Measurements from ENCODE around the gene SETD1A. TPM values are rescaled to one million over a fixed set of nuclear protein-coding genes. Genes with fewer than 3 reads are reported as not detected.

The SETD1A gene
- polyA plus RNA-seq, 1 donor = 11.9 TPM

DNA sequence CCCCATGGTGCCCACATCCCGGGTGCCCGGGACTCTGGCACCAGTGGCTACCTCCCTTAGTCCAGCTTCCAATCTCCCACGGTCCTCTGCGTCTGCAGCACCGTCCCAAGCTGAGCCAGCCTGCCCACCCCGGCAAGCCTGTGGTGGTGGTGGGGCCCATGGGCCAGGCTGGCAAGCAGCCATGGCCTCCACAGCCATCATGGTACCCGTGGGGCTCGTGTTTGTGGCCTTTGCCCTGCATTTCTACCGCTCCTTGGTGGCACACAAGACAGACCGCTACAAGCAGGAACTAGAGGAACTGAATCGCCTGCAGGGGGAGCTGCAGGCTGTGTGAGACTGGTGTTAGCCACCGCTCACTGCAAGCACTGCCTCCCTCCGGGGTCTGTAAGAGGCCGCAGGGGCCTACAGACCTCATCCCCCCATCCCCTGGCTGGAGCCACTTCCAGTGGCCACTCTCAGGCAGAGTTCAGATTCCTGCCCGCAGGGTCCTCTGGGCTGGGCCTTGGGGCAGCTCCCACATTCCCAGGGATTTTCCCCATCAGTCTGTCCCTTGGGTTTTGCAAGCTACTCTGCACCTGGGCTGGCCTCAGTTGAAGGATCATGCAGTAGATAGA lies 3.9 kb upstream of the SETD1A start:
- no peak for DNase-seq (ENCODE audit: low read depth)

GRCh38 chr16:30954993-30955392 lies 2.6 kb upstream of the SETD1A start:
- DNase-seq (ENCODE audit: low read depth) = no peak

GRCh38 chr16:30956601-30957455 lies 726 bp upstream of the SETD1A start:
- DNase-seq (ENCODE audit: low read depth) = no peak

DNA sequence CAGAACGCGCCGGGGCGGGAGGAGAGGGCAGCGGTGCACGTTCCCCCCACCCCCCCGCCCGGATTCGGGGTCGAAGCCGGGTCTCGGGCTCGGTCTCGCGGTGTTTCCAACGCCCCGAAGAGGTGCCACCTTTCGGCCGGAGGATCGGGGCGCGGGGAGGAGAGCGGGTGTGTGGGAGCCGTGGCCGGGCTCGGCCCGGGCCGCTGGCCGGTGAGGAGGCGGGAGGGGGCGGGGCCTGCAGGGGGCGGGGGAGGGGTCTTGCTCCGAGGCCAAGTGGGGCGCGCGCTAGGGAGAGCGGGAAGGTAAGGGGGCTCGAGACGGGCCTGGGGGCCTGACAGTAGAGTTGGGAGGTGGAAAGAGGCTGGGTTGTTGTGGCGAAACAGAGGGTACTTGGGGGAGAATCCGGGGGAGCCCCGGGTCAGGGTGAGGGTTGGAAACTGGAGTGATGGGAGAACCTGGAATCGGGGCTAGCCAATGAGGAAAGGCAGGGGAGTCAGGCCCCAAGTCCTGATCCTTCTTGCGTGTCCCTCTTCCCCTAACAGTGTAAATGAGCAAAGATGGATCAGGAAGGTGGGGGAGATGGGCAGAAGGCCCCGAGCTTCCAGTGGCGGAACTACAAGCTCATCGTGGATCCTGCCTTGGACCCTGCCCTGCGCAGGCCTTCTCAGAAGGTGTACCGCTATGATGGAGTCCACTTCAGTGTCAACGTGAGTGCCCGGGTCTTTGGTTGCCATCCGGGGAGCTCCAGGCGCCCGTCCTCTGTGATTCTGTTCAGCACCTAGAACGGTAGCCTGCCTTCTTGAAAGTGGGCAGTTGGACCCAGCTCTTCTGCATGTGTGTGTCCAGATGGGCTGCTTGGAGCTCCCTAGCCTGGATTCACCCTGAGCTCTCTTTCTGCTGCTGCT lies 873 bp downstream of the SETD1A start:
- DNase-seq (ENCODE audit: low read depth) = no peak

DNA sequence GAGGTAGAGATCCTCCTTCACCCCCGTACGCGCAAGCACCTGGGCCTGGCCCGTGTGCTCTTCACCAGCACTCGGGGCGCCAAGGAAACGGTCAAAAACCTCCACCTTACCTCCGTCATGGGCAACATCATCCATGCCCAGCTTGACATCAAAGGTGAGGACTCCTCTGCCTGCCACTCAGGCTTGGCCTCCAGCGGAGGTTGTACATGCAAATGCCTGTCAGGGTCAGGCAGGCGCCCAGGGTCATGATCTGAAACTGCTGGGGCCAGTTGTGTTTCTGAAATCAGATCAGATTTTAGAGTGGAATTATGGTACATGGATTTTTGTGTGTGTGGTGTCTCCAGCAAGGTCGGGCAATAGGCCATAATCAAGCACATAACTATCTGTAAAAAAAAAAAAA lies 3.8 kb downstream of the SETD1A start:
- no peak for DNase-seq (ENCODE audit: low read depth)

DNA sequence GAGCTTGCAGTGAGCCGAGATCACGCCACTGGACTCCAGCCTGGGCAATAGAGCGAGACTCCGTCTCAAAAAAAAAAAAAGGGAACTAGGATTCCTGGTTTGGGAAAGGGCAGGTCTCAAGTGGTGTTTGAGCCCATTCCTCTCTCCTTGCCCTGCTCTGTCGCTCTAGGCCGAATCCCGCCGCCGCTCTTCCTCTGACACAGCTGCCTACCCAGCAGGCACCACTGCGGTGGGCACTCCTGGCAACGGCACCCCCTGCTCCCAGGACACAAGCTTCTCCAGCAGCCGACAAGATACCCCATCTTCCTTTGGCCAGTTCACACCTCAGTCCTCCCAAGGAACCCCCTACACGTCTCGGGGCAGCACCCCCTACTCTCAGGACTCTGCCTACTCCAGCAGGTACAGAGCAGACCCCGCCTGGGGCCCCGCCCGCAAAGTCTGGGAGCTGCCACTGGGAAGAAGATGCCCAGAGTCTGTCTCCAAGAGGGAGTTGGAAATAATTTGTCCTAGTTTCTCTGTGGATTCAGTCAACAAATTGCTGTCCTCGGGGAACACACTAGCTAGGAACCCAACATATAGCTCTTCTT lies 6.5 kb downstream of the SETD1A start:
- no peak for DNase-seq (ENCODE audit: low read depth)

DNA sequence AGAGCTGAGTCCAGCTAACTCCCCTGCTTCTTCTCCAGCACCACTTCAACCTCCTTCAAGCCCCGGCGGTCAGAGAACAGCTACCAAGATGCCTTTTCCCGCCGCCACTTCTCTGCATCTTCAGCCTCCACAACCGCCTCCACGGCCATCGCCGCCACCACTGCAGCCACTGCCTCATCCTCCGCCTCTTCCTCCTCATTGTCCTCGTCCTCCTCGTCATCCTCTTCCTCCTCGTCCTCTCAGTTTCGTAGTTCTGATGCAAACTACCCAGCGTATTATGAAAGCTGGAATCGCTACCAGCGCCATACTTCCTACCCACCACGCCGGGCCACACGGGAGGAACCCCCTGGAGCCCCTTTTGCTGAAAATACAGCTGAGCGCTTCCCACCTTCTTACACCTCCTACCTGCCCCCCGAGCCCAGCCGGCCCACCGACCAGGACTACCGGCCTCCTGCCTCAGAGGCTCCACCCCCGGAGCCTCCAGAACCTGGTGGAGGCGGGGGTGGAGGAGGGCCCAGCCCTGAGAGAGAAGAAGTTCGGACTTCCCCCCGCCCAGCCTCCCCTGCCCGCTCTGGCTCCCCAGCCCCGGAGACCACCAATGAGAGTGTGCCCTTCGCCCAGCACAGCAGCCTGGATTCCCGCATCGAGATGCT lies 7.1 kb downstream of the SETD1A start:
- DNase-seq (ENCODE audit: low read depth) = no peak

GRCh38 chr16:30965436-30965835 lies 7.9 kb downstream of the SETD1A start:
- no peak for DNase-seq (ENCODE audit: low read depth)

GRCh38 chr16:30966033-30966619 lies 8.6 kb downstream of the SETD1A start:
- DNase-seq (ENCODE audit: low read depth) = no peak

GRCh38 chr16:30967795-30968194 lies 10.2 kb downstream of the SETD1A start:
- no peak for DNase-seq (ENCODE audit: low read depth)

DNA sequence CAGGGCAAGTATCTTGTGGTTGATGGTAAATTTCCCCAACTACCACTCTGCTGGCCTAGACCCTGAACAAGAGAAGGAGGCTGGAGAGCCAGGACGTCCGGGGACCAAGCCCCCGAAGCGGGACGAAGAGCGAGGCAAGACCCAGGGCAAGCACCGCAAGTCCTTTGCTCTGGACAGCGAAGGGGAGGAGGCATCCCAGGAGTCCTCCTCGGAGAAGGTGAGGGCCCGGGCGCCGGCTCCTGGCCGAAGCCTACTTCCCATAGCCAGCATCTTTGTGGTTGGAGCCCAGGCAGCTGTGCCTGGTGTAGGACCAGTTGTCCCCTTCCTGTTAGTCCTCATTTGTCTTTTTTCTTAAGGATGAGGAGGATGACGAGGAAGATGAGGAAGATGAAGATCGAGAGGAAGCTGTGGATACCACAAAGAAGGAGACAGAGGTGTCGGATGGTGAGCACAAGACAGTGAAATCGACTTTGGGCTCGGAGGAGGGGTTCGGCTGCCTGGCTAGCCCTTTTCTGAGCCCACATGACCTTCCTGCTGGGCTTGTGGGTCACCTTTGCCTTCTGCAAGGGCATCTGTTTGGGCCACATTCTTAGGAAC lies 11.8 kb downstream of the SETD1A start:
- DNase-seq (ENCODE audit: low read depth) = no peak

- no peak for DNase-seq (ENCODE audit: low read depth)
Measured at GRCh38 chr16:30971298-30971697, 13.7 kb downstream of the SETD1A start.

DNA sequence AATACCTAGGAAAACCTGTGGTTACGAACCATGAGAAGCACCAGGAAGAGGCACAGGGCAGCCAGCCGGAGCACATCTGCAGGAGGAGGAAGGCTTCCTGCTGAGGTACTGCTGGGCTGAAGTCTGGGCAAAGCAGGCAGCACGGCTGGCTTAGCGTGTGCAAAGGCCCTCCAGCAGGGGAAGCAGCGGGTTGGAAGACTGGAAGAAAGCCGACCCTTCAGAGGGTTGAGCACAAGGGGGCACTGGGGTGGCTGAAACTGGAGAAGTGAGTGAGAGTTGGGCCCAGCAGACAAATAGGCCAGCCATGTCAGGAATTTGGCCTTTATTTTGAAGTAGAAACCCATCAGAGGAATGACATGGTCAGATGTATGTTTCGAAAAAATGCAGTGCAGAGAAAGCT lies 15.3 kb downstream of the SETD1A start:
- DNase-seq (ENCODE audit: low read depth) = no peak

DNA sequence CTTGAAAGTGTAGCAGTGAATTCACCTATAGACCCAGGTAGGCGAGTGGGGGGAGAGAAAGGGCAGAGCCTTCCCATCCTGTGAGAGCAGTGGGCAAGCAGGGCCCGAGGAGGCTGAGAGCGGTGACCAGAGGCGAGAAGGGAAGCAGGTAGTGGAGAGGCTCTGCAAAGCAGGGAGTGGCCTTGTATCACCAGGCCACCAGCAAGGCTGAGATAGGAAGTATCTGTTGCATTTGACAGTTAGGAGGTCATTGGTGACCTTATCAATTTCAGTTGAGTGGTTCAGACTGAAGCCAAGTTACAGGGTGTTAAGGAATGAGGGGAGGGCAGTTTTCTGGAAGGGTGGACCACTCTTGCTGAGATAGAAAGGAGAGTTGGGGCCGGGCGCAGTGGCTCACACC lies 16.8 kb downstream of the SETD1A start:
- no peak for DNase-seq (ENCODE audit: low read depth)

DNA sequence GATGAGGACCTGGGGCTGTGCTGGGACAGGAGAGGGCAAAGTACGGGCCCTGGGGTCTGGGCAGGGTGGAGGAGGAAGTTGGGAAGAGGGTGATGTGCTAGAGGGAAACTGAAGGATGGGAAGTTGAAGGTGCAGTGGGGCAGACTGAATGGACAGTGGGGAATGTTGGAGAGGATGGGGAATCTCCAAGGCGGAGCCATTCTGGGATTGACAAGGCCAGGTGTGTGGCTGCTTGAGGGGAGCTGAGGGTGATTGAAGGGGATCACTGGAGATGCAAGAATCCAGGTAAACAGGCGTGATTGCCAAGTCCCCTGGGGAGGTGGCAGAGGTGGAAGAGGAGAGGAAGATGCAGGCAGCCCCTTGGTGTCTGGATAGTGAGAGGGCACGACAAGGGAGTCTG lies 18.9 kb downstream of the SETD1A start:
- no peak for DNase-seq (ENCODE audit: low read depth)

GRCh38 chr16:30977502-30977901 lies 19.9 kb downstream of the SETD1A start:
- DNase-seq (ENCODE audit: low read depth) = no peak

DNA sequence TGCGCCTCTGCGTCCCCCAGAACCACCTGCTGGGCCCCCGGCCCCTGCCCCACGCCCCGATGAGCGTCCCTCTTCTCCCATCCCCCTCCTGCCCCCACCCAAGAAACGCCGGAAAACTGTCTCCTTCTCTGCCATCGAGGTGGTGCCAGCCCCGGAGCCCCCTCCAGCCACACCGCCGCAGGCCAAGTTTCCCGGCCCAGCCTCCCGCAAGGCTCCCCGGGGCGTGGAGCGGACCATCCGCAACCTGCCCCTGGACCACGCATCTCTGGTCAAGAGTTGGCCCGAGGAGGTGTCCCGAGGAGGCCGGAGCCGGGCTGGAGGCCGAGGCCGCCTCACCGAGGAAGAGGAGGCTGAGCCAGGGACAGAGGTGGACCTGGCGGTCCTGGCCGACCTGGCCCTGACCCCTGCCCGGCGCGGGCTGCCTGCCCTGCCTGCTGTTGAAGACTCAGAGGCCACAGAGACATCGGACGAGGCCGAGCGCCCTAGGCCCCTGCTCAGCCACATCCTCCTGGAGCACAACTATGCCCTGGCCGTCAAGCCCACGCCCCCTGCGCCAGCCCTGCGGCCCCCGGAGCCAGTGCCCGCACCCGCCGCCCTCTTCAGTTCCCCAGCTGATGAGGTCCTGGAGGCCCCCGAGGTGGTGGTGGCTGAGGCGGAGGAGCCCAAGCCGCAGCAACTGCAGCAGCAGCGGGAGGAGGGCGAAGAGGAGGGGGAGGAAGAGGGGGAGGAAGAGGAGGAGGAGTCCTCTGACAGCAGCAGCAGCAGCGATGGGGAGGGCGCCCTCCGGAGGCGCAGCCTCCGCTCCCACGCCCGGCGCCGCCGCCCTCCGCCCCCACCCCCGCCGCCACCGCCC lies 21.8 kb downstream of the SETD1A start:
- DNase-seq (ENCODE audit: low read depth) = no peak

DNA sequence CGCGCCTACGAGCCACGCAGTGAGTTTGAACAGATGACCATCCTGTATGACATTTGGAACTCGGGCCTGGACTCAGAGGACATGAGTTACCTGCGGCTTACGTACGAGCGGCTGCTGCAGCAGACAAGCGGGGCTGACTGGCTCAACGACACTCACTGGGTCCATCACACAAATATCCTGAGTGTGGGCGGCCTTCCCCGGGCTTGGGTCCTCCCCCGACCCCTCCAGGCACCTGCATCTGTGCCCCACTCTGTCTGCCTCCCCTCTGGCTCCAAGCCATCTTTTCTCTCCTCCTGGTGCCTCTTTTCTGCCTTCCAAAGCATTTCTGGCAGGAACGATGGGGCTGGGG lies 22.4 kb downstream of the SETD1A start:
- DNase-seq (ENCODE audit: low read depth) = no peak

DNA sequence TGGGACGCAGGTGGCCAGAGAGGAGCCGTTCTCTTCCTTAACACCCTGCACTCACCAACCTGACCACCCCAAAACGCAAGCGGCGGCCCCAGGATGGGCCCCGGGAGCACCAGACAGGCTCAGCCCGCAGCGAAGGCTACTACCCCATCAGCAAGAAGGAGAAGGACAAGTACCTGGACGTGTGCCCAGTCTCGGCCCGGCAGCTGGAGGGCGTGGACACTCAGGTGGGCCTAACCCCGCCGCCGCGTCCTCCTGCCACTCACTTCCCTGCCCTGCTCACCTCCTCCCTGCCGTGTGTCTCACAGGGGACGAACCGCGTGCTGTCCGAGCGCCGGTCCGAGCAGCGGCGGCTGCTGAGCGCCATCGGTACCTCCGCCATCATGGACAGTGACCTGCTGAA lies 22.9 kb downstream of the SETD1A start:
- no peak for DNase-seq (ENCODE audit: low read depth)

- DNase-seq (ENCODE audit: low read depth) = no peak
Measured at GRCh38 chr16:30980959-30981358, 23.4 kb downstream of the SETD1A start.
